DND-41 (cell line): Measurements from ENCODE around the gene LAIR1.

Experiments used
- ATAC-seq: fragments of 200-7000 bp; cut with Tn5 transposase; 3 replicates; pipeline ENCODE4 v1.9.1; 2021; ENCODE audit warnings: low read depth; ENCODE audit not compliant: insufficient read depth
- DNase-seq: peaks from one replicate; pipeline ENCODE4 v3.0.0-alpha.2; 2020
- H2AFZ ChIP-seq: 2 replicates; pipeline ENCODE4 v1.6.0; 2012; ENCODE audit warnings: low read depth, low read length
- H3K27ac ChIP-seq: 2 replicates; pipeline ENCODE4 v1.5.1; 2012; ENCODE audit warnings: low read length, inconsistent platforms
- H3K27me3 ChIP-seq: fragments of 200-600 bp; sonication (generic); 2 replicates; pipeline ENCODE4 v1.6.0; 2012; ENCODE audit warnings: low read length, mild to moderate bottlenecking, inconsistent platforms; ENCODE audit not compliant: insufficient read depth, poor library complexity
- H3K36me3 ChIP-seq: 2 replicates; pipeline ENCODE4 v1.5.1; 2012; ENCODE audit warnings: low read length, inconsistent platforms; ENCODE audit not compliant: insufficient read depth
- H3K4me1 ChIP-seq: 2 replicates; pipeline ENCODE4 v1.5.1; 2012; ENCODE audit warnings: mild to moderate bottlenecking, low read length; ENCODE audit not compliant: insufficient read depth
- H3K4me2 ChIP-seq: 2 replicates; pipeline ENCODE4 v1.6.0; 2012; ENCODE audit warnings: mild to moderate bottlenecking, moderate library complexity, low read length, inconsistent platforms; ENCODE audit not compliant: insufficient read depth
- H3K4me3 ChIP-seq, 2 experiments: fragments of 200-600 bp in 1 of 2; shearing (Covaris generic) in 1 of 2; 2 replicates each; pipeline ENCODE4 v1.5.1; 2012 to 2016; ENCODE audit warnings: inconsistent platforms in 2 of 2, low read length in 2 of 2, mild to moderate bottlenecking in 2 of 2, low read depth in 1 of 2, moderate library complexity in 1 of 2
- H3K79me2 ChIP-seq: 2 replicates; pipeline ENCODE4 v1.6.0; 2012; ENCODE audit warnings: low read length, inconsistent platforms; ENCODE audit not compliant: insufficient read depth
- H3K9ac ChIP-seq: 2 replicates; pipeline ENCODE4 v1.6.0; 2012; ENCODE audit warnings: low read depth, mild to moderate bottlenecking, inconsistent platforms, low read length, moderate library complexity
- H3K9me3 ChIP-seq: 2 replicates; pipeline ENCODE4 v1.5.1; 2012; ENCODE audit warnings: low read length, moderate library complexity, mild to moderate bottlenecking, inconsistent platforms; ENCODE audit not compliant: insufficient read depth, severe bottlenecking
- H4K20me1 ChIP-seq: 2 replicates; pipeline ENCODE4 v1.6.0; 2012; ENCODE audit warnings: low read length; ENCODE audit not compliant: insufficient read depth
- EZH2 ChIP-seq: IDR thresholded peaks from 3 replicates; pipeline ENCODE4 v1.6.1; 2012; ENCODE audit warnings: borderline replicate concordance, low read depth, mild to moderate bottlenecking, moderate library complexity, low read length, inconsistent platforms; ENCODE audit not compliant: severe bottlenecking
- TF ChIP-seq, protein P1 (sequence below): IDR thresholded peaks from 2 replicates; pipeline ENCODE4 v1.5.1; 2012; ENCODE audit warnings: borderline replicate concordance, low read length, moderate library complexity, mild to moderate bottlenecking; ENCODE audit not compliant: poor library complexity, severe bottlenecking; ENCODE audit errors: extremely low read depth

Gene LAIR1

DNA sequence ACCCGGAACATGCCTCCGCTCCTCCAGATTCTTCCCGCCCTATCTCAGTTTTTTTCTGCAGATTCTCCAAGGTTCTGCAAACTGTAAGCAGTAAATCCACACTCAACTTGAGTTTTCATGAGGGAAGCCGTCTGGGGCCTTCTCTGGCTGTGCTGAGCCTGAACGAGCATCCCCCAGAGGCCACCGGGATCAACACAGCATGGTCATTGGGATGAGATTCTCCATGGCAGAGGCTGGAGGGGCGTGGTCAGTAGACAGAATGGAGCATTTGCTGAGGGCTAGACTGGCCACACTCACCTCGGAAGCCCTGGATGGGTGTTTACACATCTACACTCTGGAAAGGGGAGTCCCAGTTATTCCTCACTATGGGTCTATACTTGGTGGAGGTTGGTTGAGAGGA lies 23.4 kb downstream of the LAIR1 start:
- no peak overlapping the region for H3K4me3 ChIP-seq
- H3K79me2 ChIP-seq: no peaks in the 10 kb centered on the region
- peaks cover 4% of the 10 kb centered on the region for H3K27me3 ChIP-seq
- H3K27ac ChIP-seq: no peak overlapping the region
- no peak overlapping the region for H2AFZ ChIP-seq
- DNase-seq (no peak), ATAC-seq (no peak)
- TF ChIP-seq, protein P1, sequence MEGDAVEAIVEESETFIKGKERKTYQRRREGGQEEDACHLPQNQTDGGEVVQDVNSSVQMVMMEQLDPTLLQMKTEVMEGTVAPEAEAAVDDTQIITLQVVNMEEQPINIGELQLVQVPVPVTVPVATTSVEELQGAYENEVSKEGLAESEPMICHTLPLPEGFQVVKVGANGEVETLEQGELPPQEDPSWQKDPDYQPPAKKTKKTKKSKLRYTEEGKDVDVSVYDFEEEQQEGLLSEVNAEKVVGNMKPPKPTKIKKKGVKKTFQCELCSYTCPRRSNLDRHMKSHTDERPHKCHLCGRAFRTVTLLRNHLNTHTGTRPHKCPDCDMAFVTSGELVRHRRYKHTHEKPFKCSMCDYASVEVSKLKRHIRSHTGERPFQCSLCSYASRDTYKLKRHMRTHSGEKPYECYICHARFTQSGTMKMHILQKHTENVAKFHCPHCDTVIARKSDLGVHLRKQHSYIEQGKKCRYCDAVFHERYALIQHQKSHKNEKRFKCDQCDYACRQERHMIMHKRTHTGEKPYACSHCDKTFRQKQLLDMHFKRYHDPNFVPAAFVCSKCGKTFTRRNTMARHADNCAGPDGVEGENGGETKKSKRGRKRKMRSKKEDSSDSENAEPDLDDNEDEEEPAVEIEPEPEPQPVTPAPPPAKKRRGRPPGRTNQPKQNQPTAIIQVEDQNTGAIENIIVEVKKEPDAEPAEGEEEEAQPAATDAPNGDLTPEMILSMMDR: no peak
- no peak for TF ChIP-seq EZH2
- H4K20me1 ChIP-seq: no peaks in the 10 kb centered on the region
- H3K36me3 ChIP-seq: no peaks in the 10 kb centered on the region
- H3K4me2 ChIP-seq: no peak overlapping the region
- no peaks in the 10 kb centered on the region for H3K9me3 ChIP-seq
- no peaks in the 10 kb centered on the region for H3K4me1 ChIP-seq
- no peak overlapping the region for H3K9ac ChIP-seq

DNA sequence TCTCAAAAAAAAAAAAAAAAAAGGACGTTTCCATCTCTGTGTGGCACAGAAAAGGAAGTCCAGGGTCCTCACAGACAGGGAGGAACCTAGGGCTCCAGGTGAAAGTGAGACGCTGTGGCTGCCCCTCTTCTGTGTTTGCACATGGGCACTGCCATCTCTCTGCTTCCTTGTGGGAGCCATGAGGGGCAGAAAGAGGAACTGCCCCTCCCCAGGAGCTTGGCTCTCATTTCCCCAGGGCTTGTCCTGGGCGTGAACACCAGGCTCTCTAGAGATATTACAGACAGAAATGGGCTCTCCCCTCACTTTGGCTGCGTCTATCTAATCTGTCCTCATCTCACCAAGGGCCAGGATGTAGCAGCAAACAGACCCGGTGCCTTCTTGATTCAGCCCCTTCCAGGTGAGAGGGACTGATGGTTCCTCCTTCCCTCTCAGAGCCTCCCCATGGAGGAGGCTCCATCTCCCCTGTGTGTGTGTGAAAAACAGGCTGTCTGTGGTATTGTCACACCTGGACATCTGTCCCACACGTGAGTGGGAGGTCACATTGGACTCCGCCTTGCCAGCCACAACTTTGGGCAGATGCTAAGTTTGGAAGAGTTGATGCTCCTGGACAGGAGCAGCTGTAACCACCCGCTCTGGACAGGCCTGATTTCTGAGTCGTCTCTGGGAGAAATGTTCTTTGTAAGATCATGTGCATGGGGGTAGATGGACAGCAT lies 24.9 kb downstream of the LAIR1 start:
- no peak for DNase-seq
- H3K36me3 ChIP-seq: no peaks in the 10 kb centered on the region
- no peak overlapping the region for H3K4me2 ChIP-seq
- H2AFZ ChIP-seq: no peak overlapping the region
- TF ChIP-seq, protein P1: no peak
- no peak for TF ChIP-seq EZH2
- no peaks in the 10 kb centered on the region for H3K9me3 ChIP-seq
- no peak overlapping the region for H3K27ac ChIP-seq
- H3K9ac ChIP-seq: no peak overlapping the region
- H3K27me3 ChIP-seq: peaks cover 4% of the 10 kb centered on the region
- no peak for ATAC-seq
- H3K79me2 ChIP-seq: no peaks in the 10 kb centered on the region
- H3K4me1 ChIP-seq: no peaks in the 10 kb centered on the region
- no peaks in the 10 kb centered on the region for H4K20me1 ChIP-seq
- no peak overlapping the region for H3K4me3 ChIP-seq

DNA sequence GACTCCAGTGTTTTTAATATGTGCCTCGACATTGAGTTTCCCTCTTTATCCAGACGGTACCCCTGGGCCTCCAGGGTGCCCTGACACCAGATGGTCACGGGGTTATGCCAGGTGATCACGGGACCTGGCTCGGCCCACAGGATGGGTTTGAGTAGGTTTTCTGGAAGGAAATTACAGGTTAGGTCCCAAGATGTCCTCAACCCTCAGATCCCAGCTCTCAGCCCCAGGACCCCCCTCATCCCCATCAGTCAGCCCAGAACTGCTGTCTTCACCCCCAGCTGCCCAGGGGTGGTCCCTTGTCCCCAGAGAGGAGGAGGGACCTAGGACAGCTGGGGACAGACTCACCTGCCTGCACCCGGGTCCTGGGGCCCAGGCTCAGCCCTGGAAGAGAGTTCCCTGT lies 26.2 kb downstream of the LAIR1 start:
- no peak for TF ChIP-seq EZH2
- TF ChIP-seq, protein P1: no peak
- H3K4me2 ChIP-seq: no peak overlapping the region
- no peaks in the 10 kb centered on the region for H4K20me1 ChIP-seq
- no peaks in the 10 kb centered on the region for H3K79me2 ChIP-seq
- no peaks in the 10 kb centered on the region for H3K9me3 ChIP-seq
- no peaks in the 10 kb centered on the region for H3K4me1 ChIP-seq
- H2AFZ ChIP-seq: no peak overlapping the region
- no peak for ATAC-seq
- no peak overlapping the region for H3K4me3 ChIP-seq
- H3K27ac ChIP-seq: no peak overlapping the region
- no peaks in the 10 kb centered on the region for H3K36me3 ChIP-seq
- peaks cover 7% of the 10 kb centered on the region for H3K27me3 ChIP-seq
- no peak for DNase-seq
- no peak overlapping the region for H3K9ac ChIP-seq

DNA sequence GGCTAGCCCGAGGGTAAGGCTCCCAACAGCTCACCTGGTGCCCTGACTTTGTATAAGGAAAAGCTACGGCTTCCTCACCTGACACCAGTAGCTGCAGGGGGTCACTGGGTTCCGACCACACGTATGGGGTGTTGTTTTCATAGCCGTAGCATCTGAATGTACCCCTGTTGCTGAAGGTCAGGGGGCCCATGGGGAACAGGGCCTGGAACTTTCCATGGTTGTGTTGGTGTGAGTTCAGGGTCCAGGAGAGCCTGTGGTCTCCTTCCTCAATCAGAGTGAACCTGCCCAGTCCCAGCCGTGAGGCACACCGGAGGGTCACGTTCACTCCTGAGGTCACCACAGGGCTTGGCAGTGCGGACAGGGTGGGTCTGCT lies 26.9 kb downstream of the LAIR1 start:
- Histone ChIP-seq H2AFZ (no peak overlapping the region), H4K20me1 (no peaks in the 10 kb centered on the region), H3K36me3 (no peaks in the 10 kb centered on the region), H3K9ac (no peak overlapping the region), H3K79me2 (no peaks in the 10 kb centered on the region), H3K4me2 (no peak overlapping the region), H3K4me3 (no peak overlapping the region), H3K9me3 (no peaks in the 10 kb centered on the region), H3K27ac (no peak overlapping the region), H3K4me1 (no peaks in the 10 kb centered on the region), H3K27me3 (peaks cover 10% of the 10 kb centered on the region)
- no peak for DNase-seq
- TF ChIP-seq, protein P1: no peak
- no peak for TF ChIP-seq EZH2
- no peak for ATAC-seq
